Measurements from ENCODE around the gene CAPNS1.
"Not testable (repeated sequence)": the region's sequence is repeated elsewhere in the genome, so short reads cannot be mapped to it uniquely, and the experiment has no call there.

GRCh38 chr19:36179077-36179476 is 39.2 kb downstream of the CAPNS1 start:
- TF ChIP-seq CTCF, POLR2A (IDR thresholded peaks at IDR 0.05): not testable (repeated sequence)

All from suprapubic skin (tissue), 3 donors.